Measurements from ENCODE around the gene NISCH. TPM values are rescaled to one million over a fixed set of nuclear protein-coding genes. Genes with fewer than 3 reads are reported as not detected.

The NISCH gene
- total RNA-seq, 1 experiment from 2014 or later, result 60.4 TPM

GRCh38 chr3:52530918-52531826 is 75.8 kb downstream of the NISCH start:
- Histone ChIP-seq H3K4me2 (ENCODE audit: low read length) (peak overlapping the region; percentile 87; the same call in 1 of the 2 replicates), H3K4me3 (ENCODE audit: low read length) (no peak overlapping the region), H3K27me3 (ENCODE audit: low read length) (no peaks in the 10 kb centered on the region), H3K79me2 (ENCODE audit: low read length) (peaks cover 43% of the 10 kb centered on the region), H3K9me2 (replicated peaks; ENCODE audit: low read length) (no peaks in the 10 kb centered on the region), H3K27ac (ENCODE audit: low read length) (no peak overlapping the region), H3F3A (ENCODE audit: low read length, unreplicated experiment) (no peaks in the 10 kb centered on the region), H3K9ac (ENCODE audit: low read length) (no peak overlapping the region), H2AFZ (ENCODE audit: low read length) (no peak overlapping the region), H3K4me1 (ENCODE audit: insufficient read depth, low read length) (peaks cover 33% of the 10 kb centered on the region), H3K36me3 (ENCODE audit: low read depth, low read length) (peaks cover 9% of the 10 kb centered on the region), H3K9me3 (ENCODE audit: low read length) (no peaks in the 10 kb centered on the region), H4K20me1 (ENCODE audit: low read length) (peaks cover 8% of the 10 kb centered on the region; the same call in 1 of the 2 replicates)
- ChIA-PET POLR2A (ENCODE audit: unreplicated experiment) (no interaction called here), CTCF (no interaction called here)
- ATAC-seq (no peak), DNase-seq (no peak)
- intact Hi-C loops (cut with micrococcal nuclease), result loop anchor here (10.0 kb wide), 1 partner anchor 154 kb away; the partner anchor contains the start of genes GNL3 and PBRM1
- BruUV-seq (replicated peaks), result no TSS peak
- TF ChIP-seq EZH2 (IDR thresholded peaks at IDR 0.05; ENCODE audit: low read length, unreplicated experiment), result no peak
- TF ChIP-seq, protein P1, sequence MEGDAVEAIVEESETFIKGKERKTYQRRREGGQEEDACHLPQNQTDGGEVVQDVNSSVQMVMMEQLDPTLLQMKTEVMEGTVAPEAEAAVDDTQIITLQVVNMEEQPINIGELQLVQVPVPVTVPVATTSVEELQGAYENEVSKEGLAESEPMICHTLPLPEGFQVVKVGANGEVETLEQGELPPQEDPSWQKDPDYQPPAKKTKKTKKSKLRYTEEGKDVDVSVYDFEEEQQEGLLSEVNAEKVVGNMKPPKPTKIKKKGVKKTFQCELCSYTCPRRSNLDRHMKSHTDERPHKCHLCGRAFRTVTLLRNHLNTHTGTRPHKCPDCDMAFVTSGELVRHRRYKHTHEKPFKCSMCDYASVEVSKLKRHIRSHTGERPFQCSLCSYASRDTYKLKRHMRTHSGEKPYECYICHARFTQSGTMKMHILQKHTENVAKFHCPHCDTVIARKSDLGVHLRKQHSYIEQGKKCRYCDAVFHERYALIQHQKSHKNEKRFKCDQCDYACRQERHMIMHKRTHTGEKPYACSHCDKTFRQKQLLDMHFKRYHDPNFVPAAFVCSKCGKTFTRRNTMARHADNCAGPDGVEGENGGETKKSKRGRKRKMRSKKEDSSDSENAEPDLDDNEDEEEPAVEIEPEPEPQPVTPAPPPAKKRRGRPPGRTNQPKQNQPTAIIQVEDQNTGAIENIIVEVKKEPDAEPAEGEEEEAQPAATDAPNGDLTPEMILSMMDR (conservative IDR thresholded peaks at IDR 0.05; ENCODE audit: low read depth, low read length), result no peak
- no peak for TF ChIP-seq EZH2phosphoT487 (IDR thresholded peaks at IDR 0.05; ENCODE audit: borderline replicate concordance, low read length)

GRCh38 chr3:52531860-52532516 is 76.6 kb downstream of the NISCH start:
- Histone ChIP-seq H4K20me1 (ENCODE audit: low read length) (peaks cover 8% of the 10 kb centered on the region; the same call in 1 of the 2 replicates), H3K4me1 (ENCODE audit: insufficient read depth, low read length) (peaks cover 33% of the 10 kb centered on the region), H3K4me3 (ENCODE audit: low read length) (peak overlapping the region; percentile 76), H3K27me3 (ENCODE audit: low read length) (no peaks in the 10 kb centered on the region), H3K27ac (ENCODE audit: low read length) (no peak overlapping the region), H3K4me2 (ENCODE audit: low read length) (peak overlapping the region; percentile 87), H3F3A (ENCODE audit: low read length, unreplicated experiment) (no peaks in the 10 kb centered on the region), H3K9me3 (ENCODE audit: low read length) (no peaks in the 10 kb centered on the region), H2AFZ (ENCODE audit: low read length) (no peak overlapping the region), H3K36me3 (ENCODE audit: low read depth, low read length) (peaks cover 9% of the 10 kb centered on the region), H3K79me2 (ENCODE audit: low read length) (peaks cover 48% of the 10 kb centered on the region), H3K9me2 (replicated peaks; ENCODE audit: low read length) (no peaks in the 10 kb centered on the region), H3K9ac (ENCODE audit: low read length) (peak overlapping the region; percentile 79; the same call in 1 of the 2 replicates)
- DNase-seq, result no peak
- no peak for ATAC-seq
- POLR2A ChIA-PET (ENCODE audit: unreplicated experiment), result no interaction called here
- TF ChIP-seq, protein P1 (conservative IDR thresholded peaks at IDR 0.05; ENCODE audit: low read depth, low read length), result no peak
- TF ChIP-seq EZH2 (IDR thresholded peaks at IDR 0.05; ENCODE audit: low read length, unreplicated experiment) (no peak), EZH2phosphoT487 (IDR thresholded peaks at IDR 0.05; ENCODE audit: borderline replicate concordance, low read length) (no peak)
- CTCF ChIA-PET, result no interaction called here
- intact Hi-C loops (cut with micrococcal nuclease), result loop anchor here (2.0 to 10.0 kb wide), 2 partner anchors 59 to 153 kb away; partner anchors contain the start of genes GNL3 and PBRM1
- BruUV-seq (replicated peaks), result TSS peak; percentile 27

Measured in PC-3 (cell line).